Amygdala (tissue), 56 donors: ENCODE measurements around the gene PDCD4.
A peak's percentile ranks its signal among the peaks of the same experiment; 100 is the strongest.

Source experiments
- DNase-seq, 56 donors: peaks; one replicate each; lab custom pipeline; 2025; lab: John Stamatoyannopoulos, UW

The PDCD4 gene

GRCh38 chr10:110871298-110872084, at the start of gene PDCD4:
Gene PDCD4 (plus strand): TSS chr10:110871928. CDS start chr10:110876028, 4,100 bp downstream.
- peak; percentile 84 to 100 (median 99) for DNase-seq

GRCh38 chr10:110822035-110822711, 49.6 kb upstream of the PDCD4 start:
- peak in 4 of 56 donors; percentile 16 to 35 (median 22) for DNase-seq

GRCh38 chr10:110822712-110823311, 48.9 kb upstream of the PDCD4 start:
- DNase-seq = peak in 23 of 56 donors; percentile 8 to 75 (median 27)

- DNase-seq = no peak
Observed at GRCh38 chr10:110824152-110824441, 47.6 kb upstream of the PDCD4 start.

GRCh38 chr10:110824660-110825059, 47.1 kb upstream of the PDCD4 start:
- no peak for DNase-seq

- no peak for DNase-seq
Observed at GRCh38 chr10:110825508-110825907, 46.2 kb upstream of the PDCD4 start.

- DNase-seq = no peak
Observed at GRCh38 chr10:110827410-110827809, 44.3 kb upstream of the PDCD4 start.

GRCh38 chr10:110827875-110828274, 43.9 kb upstream of the PDCD4 start:
- peak in 1 of 56 donors; percentile 12 for DNase-seq

GRCh38 chr10:110828525-110828924, 43.2 kb upstream of the PDCD4 start:
- DNase-seq = no peak

- no peak for DNase-seq
Observed at GRCh38 chr10:110829721-110830410, 41.9 kb upstream of the PDCD4 start.

GRCh38 chr10:110833234-110833940, 38.3 kb upstream of the PDCD4 start:
- no peak for DNase-seq

GRCh38 chr10:110833941-110834628, 37.6 kb upstream of the PDCD4 start:
- DNase-seq = no peak

GRCh38 chr10:110834629-110835301, 37.0 kb upstream of the PDCD4 start:
- DNase-seq = no peak

- DNase-seq = no peak
Observed at GRCh38 chr10:110835841-110836240, 35.9 kb upstream of the PDCD4 start.

GRCh38 chr10:110836706-110837105, 35.0 kb upstream of the PDCD4 start:
- DNase-seq = no peak

GRCh38 chr10:110837418-110838171, 34.1 kb upstream of the PDCD4 start:
- DNase-seq = no peak

- no peak for DNase-seq
Observed at GRCh38 chr10:110840225-110840922, 31.4 kb upstream of the PDCD4 start.

GRCh38 chr10:110840923-110841428, 30.8 kb upstream of the PDCD4 start:
- no peak for DNase-seq
